C4-2B (cell line): ENCODE data around the gene CCDC182.

ENCODE experiments used
- ZFX ChIP-seq: fragments of 450-650 bp; IDR thresholded peaks from 2 replicates; pipeline ENCODE4 v1.6.1; 2017
- TF ChIP-seq, protein P1 (sequence below): fragments of 450-650 bp; conservative IDR thresholded peaks from 2 replicates; pipeline ENCODE4 v1.5.1; 2017; ENCODE audit warnings: mild to moderate bottlenecking

DNA sequence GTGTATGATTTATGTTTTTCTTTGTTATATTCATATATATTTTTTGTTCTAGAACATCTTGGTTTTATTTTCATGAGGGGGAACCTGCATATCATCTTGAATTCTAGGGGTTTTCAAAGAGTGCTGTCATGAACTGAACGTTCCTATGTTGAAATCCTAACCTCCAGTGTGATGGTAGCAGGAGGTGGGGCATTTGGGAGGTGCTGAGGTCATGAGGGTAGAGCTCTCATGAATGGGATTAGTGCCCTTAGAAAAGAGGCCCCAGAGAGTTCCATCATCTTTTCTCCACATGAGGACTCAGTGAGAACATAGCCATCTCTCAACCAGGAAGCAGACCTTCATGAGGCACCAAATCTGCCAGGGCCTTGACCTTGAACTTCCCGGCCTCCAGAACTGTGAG, 34.6 kb upstream of the CCDC182 start:
- TF ChIP-seq, protein P1, sequence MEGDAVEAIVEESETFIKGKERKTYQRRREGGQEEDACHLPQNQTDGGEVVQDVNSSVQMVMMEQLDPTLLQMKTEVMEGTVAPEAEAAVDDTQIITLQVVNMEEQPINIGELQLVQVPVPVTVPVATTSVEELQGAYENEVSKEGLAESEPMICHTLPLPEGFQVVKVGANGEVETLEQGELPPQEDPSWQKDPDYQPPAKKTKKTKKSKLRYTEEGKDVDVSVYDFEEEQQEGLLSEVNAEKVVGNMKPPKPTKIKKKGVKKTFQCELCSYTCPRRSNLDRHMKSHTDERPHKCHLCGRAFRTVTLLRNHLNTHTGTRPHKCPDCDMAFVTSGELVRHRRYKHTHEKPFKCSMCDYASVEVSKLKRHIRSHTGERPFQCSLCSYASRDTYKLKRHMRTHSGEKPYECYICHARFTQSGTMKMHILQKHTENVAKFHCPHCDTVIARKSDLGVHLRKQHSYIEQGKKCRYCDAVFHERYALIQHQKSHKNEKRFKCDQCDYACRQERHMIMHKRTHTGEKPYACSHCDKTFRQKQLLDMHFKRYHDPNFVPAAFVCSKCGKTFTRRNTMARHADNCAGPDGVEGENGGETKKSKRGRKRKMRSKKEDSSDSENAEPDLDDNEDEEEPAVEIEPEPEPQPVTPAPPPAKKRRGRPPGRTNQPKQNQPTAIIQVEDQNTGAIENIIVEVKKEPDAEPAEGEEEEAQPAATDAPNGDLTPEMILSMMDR, result no peak
- no peak for TF ChIP-seq ZFX
